ENCODE results near the gene PTGDR. TPM values are rescaled to one million over a fixed set of nuclear protein-coding genes. Genes with fewer than 3 reads are reported as not detected.

Gene PTGDR
- total and polyA plus RNA-seq, 7 donors, result 0.28 to 8.2 (median 0.93) TPM; not detected in 1

- no peak overlapping the region for H3K27ac ChIP-seq
- no peaks in the 10 kb centered on the region for H3K9me3 ChIP-seq
- TF ChIP-seq POLR2A (IDR thresholded peaks at IDR 0.05) (no peak), EP300 (IDR thresholded peaks at IDR 0.05) (no peak), POLR2AphosphoS5 (IDR thresholded peaks at IDR 0.05) (no peak), CTCF (IDR thresholded peaks at IDR 0.05) (no peak)
- H3K4me1 ChIP-seq, result no peaks in the 10 kb centered on the region
- 76 to 89% methylated on average over 2 of the region's 2 CpGs for WGBS, 2 donors
- no peaks in the 10 kb centered on the region for H3K36me3 ChIP-seq
- intact Hi-C loops (cut with DNase I), result no loop called here
- no peak for DNase-seq
- no peaks in the 10 kb centered on the region for H3K27me3 ChIP-seq
- H3K4me3 ChIP-seq, result no peak overlapping the region
Observed at GRCh38 chr14:52296378-52296777, 28.9 kb downstream of the PTGDR start.

GRCh38 chr14:52298795-52299194 is 31.3 kb downstream of the PTGDR start:
- H3K36me3 ChIP-seq, result no peaks in the 10 kb centered on the region
- WGBS, 2 donors, result 89 to 92% methylated on average over 10 of the region's 10 CpGs
- H3K4me3 ChIP-seq, result no peak overlapping the region
- H3K4me1 ChIP-seq, result no peaks in the 10 kb centered on the region
- H3K27me3 ChIP-seq, result no peaks in the 10 kb centered on the region
- no peak for DNase-seq
- intact Hi-C loops (cut with DNase I), result loop anchor here (2.0 kb wide), 1 partner anchor 174 kb away; no protein-coding TSS in a partner anchor
- H3K9me3 ChIP-seq, result no peaks in the 10 kb centered on the region
- no peak overlapping the region for H3K27ac ChIP-seq
- no peak for TF ChIP-seq CTCF (IDR thresholded peaks at IDR 0.05)
- no peak for TF ChIP-seq POLR2A (IDR thresholded peaks at IDR 0.05)
- TF ChIP-seq EP300 (IDR thresholded peaks at IDR 0.05), result no peak
- no peak for TF ChIP-seq POLR2AphosphoS5 (IDR thresholded peaks at IDR 0.05)

GRCh38 chr14:52299692-52300278 is 32.3 kb downstream of the PTGDR start:
- H3K27me3 ChIP-seq, result no peaks in the 10 kb centered on the region
- no peaks in the 10 kb centered on the region for H3K36me3 ChIP-seq
- H3K4me1 ChIP-seq, result no peaks in the 10 kb centered on the region
- TF ChIP-seq POLR2AphosphoS5 (IDR thresholded peaks at IDR 0.05), result no peak
- TF ChIP-seq EP300 (IDR thresholded peaks at IDR 0.05), result no peak
- peak; percentile 49 to 59 (median 56) for TF ChIP-seq CTCF (IDR thresholded peaks at IDR 0.05)
- TF ChIP-seq POLR2A (IDR thresholded peaks at IDR 0.05), result no peak
- no peak for DNase-seq
- intact Hi-C loops (cut with DNase I), result loop anchor here (2.0 kb wide), 1 partner anchor 173 kb away; no protein-coding TSS in a partner anchor
- no peak overlapping the region for H3K27ac ChIP-seq
- no peaks in the 10 kb centered on the region for H3K9me3 ChIP-seq
- H3K4me3 ChIP-seq, result no peak overlapping the region

GRCh38 chr14:52303236-52303635 is 35.7 kb downstream of the PTGDR start:
- TF ChIP-seq POLR2AphosphoS5 (IDR thresholded peaks at IDR 0.05), result no peak
- TF ChIP-seq EP300 (IDR thresholded peaks at IDR 0.05), result no peak
- TF ChIP-seq CTCF (IDR thresholded peaks at IDR 0.05), result no peak
- no peak for TF ChIP-seq POLR2A (IDR thresholded peaks at IDR 0.05)
- Histone ChIP-seq H3K4me3 (no peak overlapping the region), H3K4me1 (no peaks in the 10 kb centered on the region), H3K36me3 (no peaks in the 10 kb centered on the region), H3K9me3 (no peaks in the 10 kb centered on the region), H3K27ac (no peak overlapping the region), H3K27me3 (no peaks in the 10 kb centered on the region)
- intact Hi-C loops (cut with DNase I), result no loop called here
- 87 to 88% methylated on average over 4 of the region's 4 CpGs for WGBS, 2 donors
- DNase-seq, result no peak

All from sigmoid colon (tissue), 7 donors.